IPS-20b (cell line): ENCODE measurements around the gene MSH3.

Experiments used
- H3K27ac ChIP-seq: one replicate; pipeline ENCODE4 v1.5.1; 2013; ENCODE audit warnings: low read length
- H3K27me3 ChIP-seq: 2 replicates; pipeline ENCODE4 v1.6.1; 2013; ENCODE audit warnings: mild to moderate bottlenecking, low read length, inconsistent platforms; ENCODE audit not compliant: insufficient read depth
- H3K36me3 ChIP-seq: 2 replicates; pipeline ENCODE4 v1.6.1; 2013; ENCODE audit warnings: low read depth, mild to moderate bottlenecking, inconsistent platforms, low read length, moderate library complexity; ENCODE audit not compliant: insufficient read depth
- H3K4me1 ChIP-seq: 2 replicates; pipeline ENCODE4 v1.6.1; 2013; ENCODE audit warnings: mild to moderate bottlenecking, control low read depth, inconsistent platforms, low read length, moderate library complexity; ENCODE audit not compliant: insufficient read depth
- H3K4me3 ChIP-seq: 2 replicates; pipeline ENCODE4 v1.5.1; 2013; ENCODE audit warnings: mild to moderate bottlenecking, low read length, inconsistent platforms
- H3K9ac ChIP-seq: 2 replicates; pipeline ENCODE4 v1.6.1; 2013; ENCODE audit warnings: low read depth, mild to moderate bottlenecking, inconsistent platforms, low read length, moderate library complexity
- H3K9me3 ChIP-seq: 2 replicates; pipeline ENCODE4 v1.6.1; 2013; ENCODE audit warnings: mild to moderate bottlenecking, low read depth, low read length, inconsistent platforms; ENCODE audit not compliant: insufficient read depth

MSH3 gene

DNA sequence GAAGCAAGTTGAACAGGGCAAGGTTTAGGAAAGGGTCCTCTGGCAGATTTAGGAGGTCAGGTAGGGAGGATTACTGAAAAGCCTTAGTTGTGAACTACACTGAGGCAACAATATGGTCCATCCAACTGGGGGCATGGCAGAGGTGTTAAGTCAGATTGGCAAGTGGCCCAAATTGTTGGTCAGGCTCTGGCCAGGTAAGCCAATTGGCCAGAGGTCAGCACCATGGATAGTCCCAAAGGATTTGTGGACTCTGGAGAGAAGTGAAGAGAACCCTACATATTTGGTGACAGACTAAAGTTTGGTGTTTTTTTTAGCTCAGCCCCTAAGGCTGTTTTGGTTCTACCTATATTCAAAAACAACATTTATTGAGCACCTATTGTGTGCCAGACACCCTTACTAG lies 266.6 kb downstream of the MSH3 start:
- Histone ChIP-seq H3K9ac (no peak overlapping the region), H3K4me1 (peaks cover 17% of the 10 kb centered on the region), H3K4me3 (no peak overlapping the region), H3K27ac (no peak overlapping the region), H3K9me3 (no peaks in the 10 kb centered on the region), H3K36me3 (no peaks in the 10 kb centered on the region), H3K27me3 (no peaks in the 10 kb centered on the region)

DNA sequence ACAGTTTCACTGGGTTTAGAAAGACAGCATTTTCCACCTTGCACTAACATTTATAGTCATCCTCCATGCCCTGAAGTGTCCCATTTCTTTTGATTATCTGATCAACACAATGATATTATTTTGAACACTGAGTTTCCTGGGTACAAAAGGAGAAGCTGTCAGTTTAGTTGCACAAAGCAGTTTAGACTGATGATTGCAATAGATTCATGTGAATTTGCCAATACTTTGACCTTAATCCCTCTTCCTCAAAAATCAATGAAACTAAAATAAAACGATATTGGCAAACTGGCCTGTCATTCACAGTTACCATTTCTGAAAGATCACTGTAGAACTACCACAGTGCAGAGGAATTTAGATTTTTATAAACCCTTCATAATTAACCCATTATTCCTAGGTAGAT lies 271.5 kb downstream of the MSH3 start:
- H3K27me3 ChIP-seq = no peaks in the 10 kb centered on the region
- H3K4me1 ChIP-seq = peaks cover 5% of the 10 kb centered on the region

More for the DNA sequence above, 271.5 kb downstream of the MSH3 start:
- H3K9me3 ChIP-seq = no peaks in the 10 kb centered on the region
- H3K4me3 ChIP-seq = no peak overlapping the region
- no peak overlapping the region for H3K9ac ChIP-seq
- no peak overlapping the region for H3K27ac ChIP-seq
- H3K36me3 ChIP-seq = no peaks in the 10 kb centered on the region
